GM23338 (cell line): ENCODE data around the gene MAFF.

ENCODE experiments used
- CREB1 ChIP-seq: fragments of 250-450 bp; sonication (Bioruptor Pico); IDR thresholded peaks from 2 replicates; pipeline ENCODE4 v1.5.0; 2020; ENCODE audit warnings: low read depth, mild to moderate bottlenecking, moderate library complexity
- CTCF ChIP-seq, 2 experiments: fragments of 200-600 bp in 1 of 2; sonication (generic) in 1 of 2; conservative IDR thresholded peaks; 2 replicates each; pipeline versions ENCODE4 v1.5.1 to v1.6.1; 2016 to 2017; ENCODE audit warnings: antibody characterized with exemption in 2 of 2, low read depth in 2 of 2, mild to moderate bottlenecking in 2 of 2, moderate library complexity in 1 of 2
- EZH2 ChIP-seq: fragments of 200-600 bp; sonication (generic); IDR thresholded peaks from one replicate; pipeline ENCODE4 v1.8.0; 2017; ENCODE audit warnings: antibody characterized with exemption, mild to moderate bottlenecking, low read depth; ENCODE audit not compliant: unreplicated experiment
- EZH2phosphoT487 ChIP-seq: fragments of 200-600 bp; sonication (generic); IDR thresholded peaks from one replicate; pipeline ENCODE4 v1.8.1; 2018; ENCODE audit warnings: antibody characterized with exemption; ENCODE audit not compliant: unreplicated experiment
- JUNB ChIP-seq: IDR thresholded peaks from one replicate; pipeline ENCODE4 v1.6.1; 2016; ENCODE audit warnings: antibody characterized with exemption; ENCODE audit not compliant: unreplicated experiment
- POLR2AphosphoS5 ChIP-seq: IDR thresholded peaks from 2 replicates; pipeline ENCODE4 v1.6.1; 2016; ENCODE audit warnings: antibody characterized with exemption, low read depth
- STAT1 ChIP-seq: IDR thresholded peaks from one replicate; pipeline ENCODE4 v1.6.1; 2016; ENCODE audit warnings: antibody characterized with exemption; ENCODE audit not compliant: unreplicated experiment
- ZNF114 ChIP-seq: fragments of 250-450 bp; sonication (Bioruptor Pico); IDR thresholded peaks from 2 replicates; pipeline ENCODE4 v1.5.0; 2020; ENCODE audit warnings: mild to moderate bottlenecking, moderate library complexity
- TF ChIP-seq, protein P1 (sequence below): IDR thresholded peaks from one replicate; pipeline ENCODE4 v1.6.1; 2018; ENCODE audit warnings: antibody characterized with exemption; ENCODE audit not compliant: unreplicated experiment

GRCh38 chr22:38207898-38208432 lies 6.2 kb downstream of the MAFF start:
- TF ChIP-seq CTCF (conservative IDR thresholded peaks at IDR 0.05; ENCODE audit: low read depth in 2 of 2) (no peak), EZH2 (no peak), ZNF114 (CRISPR knock-in tag) (no peak), EZH2phosphoT487 (no peak), POLR2AphosphoS5 (no peak), JUNB (no peak), CREB1 (no peak), STAT1 (no peak)
- TF ChIP-seq, protein P1, sequence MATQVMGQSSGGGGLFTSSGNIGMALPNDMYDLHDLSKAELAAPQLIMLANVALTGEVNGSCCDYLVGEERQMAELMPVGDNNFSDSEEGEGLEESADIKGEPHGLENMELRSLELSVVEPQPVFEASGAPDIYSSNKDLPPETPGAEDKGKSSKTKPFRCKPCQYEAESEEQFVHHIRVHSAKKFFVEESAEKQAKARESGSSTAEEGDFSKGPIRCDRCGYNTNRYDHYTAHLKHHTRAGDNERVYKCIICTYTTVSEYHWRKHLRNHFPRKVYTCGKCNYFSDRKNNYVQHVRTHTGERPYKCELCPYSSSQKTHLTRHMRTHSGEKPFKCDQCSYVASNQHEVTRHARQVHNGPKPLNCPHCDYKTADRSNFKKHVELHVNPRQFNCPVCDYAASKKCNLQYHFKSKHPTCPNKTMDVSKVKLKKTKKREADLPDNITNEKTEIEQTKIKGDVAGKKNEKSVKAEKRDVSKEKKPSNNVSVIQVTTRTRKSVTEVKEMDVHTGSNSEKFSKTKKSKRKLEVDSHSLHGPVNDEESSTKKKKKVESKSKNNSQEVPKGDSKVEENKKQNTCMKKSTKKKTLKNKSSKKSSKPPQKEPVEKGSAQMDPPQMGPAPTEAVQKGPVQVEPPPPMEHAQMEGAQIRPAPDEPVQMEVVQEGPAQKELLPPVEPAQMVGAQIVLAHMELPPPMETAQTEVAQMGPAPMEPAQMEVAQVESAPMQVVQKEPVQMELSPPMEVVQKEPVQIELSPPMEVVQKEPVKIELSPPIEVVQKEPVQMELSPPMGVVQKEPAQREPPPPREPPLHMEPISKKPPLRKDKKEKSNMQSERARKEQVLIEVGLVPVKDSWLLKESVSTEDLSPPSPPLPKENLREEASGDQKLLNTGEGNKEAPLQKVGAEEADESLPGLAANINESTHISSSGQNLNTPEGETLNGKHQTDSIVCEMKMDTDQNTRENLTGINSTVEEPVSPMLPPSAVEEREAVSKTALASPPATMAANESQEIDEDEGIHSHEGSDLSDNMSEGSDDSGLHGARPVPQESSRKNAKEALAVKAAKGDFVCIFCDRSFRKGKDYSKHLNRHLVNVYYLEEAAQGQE: no peak
